ENCODE data around the gene BACH2.
"Not testable (repeated sequence)": the region's sequence is repeated elsewhere in the genome, so short reads cannot be mapped to it uniquely, and the experiment has no call there.

The BACH2 gene

GRCh38 chr6:90068264-90068663 lies 228.4 kb downstream of the BACH2 start:
- no peak overlapping the region for H3K27ac ChIP-seq
- TF ChIP-seq, protein P1, sequence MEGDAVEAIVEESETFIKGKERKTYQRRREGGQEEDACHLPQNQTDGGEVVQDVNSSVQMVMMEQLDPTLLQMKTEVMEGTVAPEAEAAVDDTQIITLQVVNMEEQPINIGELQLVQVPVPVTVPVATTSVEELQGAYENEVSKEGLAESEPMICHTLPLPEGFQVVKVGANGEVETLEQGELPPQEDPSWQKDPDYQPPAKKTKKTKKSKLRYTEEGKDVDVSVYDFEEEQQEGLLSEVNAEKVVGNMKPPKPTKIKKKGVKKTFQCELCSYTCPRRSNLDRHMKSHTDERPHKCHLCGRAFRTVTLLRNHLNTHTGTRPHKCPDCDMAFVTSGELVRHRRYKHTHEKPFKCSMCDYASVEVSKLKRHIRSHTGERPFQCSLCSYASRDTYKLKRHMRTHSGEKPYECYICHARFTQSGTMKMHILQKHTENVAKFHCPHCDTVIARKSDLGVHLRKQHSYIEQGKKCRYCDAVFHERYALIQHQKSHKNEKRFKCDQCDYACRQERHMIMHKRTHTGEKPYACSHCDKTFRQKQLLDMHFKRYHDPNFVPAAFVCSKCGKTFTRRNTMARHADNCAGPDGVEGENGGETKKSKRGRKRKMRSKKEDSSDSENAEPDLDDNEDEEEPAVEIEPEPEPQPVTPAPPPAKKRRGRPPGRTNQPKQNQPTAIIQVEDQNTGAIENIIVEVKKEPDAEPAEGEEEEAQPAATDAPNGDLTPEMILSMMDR (conservative IDR thresholded peaks at IDR 0.05) = no peak

- TF ChIP-seq, protein P1 (conservative IDR thresholded peaks at IDR 0.05) = no peak
- H3K27ac ChIP-seq = no peak overlapping the region
These were observed 229.9 kb downstream of the BACH2 start for GRCh38 chr6:90066697-90067096.

DNA sequence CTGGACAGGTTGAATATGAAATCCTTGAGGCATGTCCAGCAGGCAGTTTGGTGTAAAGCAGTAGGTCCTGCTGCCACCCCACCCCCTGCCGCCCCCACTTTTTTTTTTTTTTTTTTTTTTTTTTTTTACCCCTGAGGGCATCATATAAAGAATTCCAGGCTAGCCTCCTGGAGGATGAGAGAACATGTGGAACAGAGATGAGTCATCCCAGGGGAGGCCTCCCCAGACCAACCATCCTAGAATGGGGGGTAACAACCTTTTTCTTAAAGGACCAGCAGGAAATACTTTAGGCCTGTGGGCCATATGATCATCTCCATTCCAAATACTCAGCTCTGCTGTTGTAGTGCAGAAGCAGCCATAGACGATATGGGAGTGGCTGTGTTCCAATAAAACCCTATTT lies 231.5 kb downstream of the BACH2 start:
- no peak overlapping the region for H3K27ac ChIP-seq
- TF ChIP-seq, protein P1 (conservative IDR thresholded peaks at IDR 0.05) = no peak

DNA sequence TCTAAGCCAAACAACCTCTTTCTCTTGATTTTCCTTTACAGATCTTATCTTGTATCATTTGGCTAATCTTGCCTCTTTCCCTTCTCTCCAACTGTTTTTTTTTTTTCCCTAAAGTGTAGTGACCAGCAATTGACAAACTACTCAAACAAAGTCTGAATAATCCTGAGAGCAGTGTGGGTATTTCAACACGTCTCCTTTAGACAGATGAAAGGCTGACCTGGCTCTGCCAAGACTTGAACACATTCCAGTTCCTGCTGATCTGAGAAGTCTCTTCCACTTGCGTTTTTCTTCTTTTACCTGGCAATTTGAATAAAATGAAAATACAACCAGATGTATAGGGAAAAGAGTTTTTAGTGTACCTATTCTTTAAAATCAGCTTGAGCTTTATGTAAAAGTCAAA lies 234.0 kb downstream of the BACH2 start:
- no peak overlapping the region for H3K27ac ChIP-seq
- TF ChIP-seq, protein P1 (conservative IDR thresholded peaks at IDR 0.05) = no peak

GRCh38 chr6:90062051-90062450 lies 234.6 kb downstream of the BACH2 start:
- TF ChIP-seq, protein P1 (conservative IDR thresholded peaks at IDR 0.05) = no peak
- H3K27ac ChIP-seq = no peak overlapping the region

DNA sequence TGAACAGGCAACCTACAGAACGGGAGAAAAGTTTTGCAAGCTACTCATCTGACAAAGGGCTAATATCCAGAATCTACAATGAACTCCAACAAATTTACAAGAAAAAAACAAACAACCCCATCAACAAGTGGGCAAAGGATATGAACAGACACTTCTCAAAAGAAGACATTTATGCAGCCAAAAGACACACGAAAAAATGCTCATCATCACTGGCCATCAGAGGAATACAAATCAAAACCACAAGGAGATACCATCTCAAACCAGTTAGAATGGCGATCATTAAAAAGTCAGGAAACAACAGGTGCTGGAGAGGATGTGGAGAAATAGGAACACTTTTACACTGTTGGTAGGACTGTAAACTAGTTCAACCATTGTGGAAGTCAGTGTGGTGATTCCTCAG lies 237.5 kb downstream of the BACH2 start:
- not testable (repeated sequence) for H3K27ac ChIP-seq

- H3K27ac ChIP-seq = not testable (repeated sequence)
These were observed 240.7 kb downstream of the BACH2 start for GRCh38 chr6:90055924-90056323.

DNA sequence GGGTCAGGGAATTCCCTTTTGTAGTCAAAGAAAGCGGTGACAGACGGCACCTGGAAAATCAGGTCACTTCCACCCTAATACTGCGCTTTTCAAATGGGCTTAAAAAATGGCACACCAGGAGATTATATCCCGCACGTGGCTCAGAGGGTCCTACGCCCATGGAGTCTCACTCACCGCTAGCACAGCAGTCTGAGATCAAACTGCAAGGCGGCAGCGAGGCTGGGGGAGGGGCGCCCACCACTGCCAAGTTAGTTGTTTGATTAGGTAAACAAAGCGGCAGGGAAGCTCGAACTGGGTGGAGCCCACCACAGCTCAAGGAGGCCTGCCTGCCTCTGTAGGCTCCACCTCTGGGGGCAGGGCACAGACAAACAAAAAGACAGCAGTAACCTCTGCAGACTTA lies 242.4 kb downstream of the BACH2 start:
- not testable (repeated sequence) for H3K27ac ChIP-seq

- TF ChIP-seq, protein P1 (conservative IDR thresholded peaks at IDR 0.05) = no peak
- H3K27ac ChIP-seq = no peak overlapping the region
These were observed 243.0 kb downstream of the BACH2 start for GRCh38 chr6:90053614-90054013.
